Measurements from ENCODE around the gene INAFM2.

Gene INAFM2

DNA sequence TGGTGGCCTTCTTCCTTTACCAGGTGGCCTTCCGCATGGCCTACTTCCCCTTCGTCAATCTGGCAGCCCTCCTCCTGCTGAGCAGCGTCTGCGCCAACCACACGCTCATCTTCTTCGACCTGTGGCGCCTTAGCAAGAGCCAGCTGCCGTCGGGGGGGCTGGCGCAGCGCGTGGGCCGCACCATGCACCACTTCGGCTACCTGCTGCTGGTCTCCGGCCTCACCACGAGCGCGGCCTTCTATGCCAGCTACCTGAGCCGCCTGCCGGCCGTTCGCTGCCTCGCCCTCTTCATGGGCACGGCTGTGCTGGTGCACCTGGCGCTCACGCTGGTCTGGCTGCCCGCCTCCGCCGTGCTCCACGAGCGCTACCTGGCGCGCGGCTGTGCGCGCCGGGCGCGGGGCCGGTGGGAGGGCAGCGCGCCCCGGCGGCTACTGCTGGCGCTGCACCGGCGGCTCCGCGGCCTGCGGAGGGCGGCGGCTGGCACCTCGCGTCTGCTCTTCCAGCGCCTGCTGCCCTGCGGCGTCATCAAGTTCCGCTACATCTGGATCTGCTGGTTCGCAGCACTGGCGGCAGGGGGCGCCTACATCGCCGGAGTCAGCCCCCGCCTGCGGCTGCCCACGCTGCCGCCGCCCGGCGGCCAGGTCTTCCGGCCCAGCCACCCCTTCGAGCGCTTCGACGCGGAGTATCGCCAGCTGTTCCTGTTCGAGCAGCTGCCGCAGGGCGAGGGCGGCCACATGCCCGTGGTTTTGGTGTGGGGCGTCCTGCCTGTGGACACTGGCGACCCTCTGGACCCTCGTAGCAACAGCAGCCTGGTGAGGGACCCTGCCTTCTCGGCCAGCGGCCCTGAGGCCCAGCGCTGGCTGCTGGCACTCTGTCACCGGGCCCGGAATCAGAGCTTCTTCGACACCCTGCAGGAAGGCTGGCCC, 44.5 kb downstream of the INAFM2 start:
- Histone ChIP-seq H3K36me3 (ENCODE audit: insufficient read depth) (no peaks in the 10 kb centered on the region), H2AFZ (ENCODE audit: low read depth) (peak overlapping the region; percentile 93), H3K79me2 (ENCODE audit: insufficient read depth, low read depth) (no peaks in the 10 kb centered on the region), H4K20me1 (ENCODE audit: insufficient read depth) (no peaks in the 10 kb centered on the region), H3K9ac (peak overlapping the region; percentile 48; the same call in 1 of the 2 replicates), H3K4me3 (IDR thresholded peaks at IDR 0.05; ENCODE audit: insufficient read depth, low read depth, low read length) (no peak overlapping the region), H3K4me1 (ENCODE audit: low read depth, poor library complexity, severe bottlenecking) (peaks cover 11% of the 10 kb centered on the region), H3K4me2 (peak overlapping the region; percentile 70), H3K27ac (no peak overlapping the region), H3K27me3 (ENCODE audit: insufficient read depth, low read depth) (peaks cover 7% of the 10 kb centered on the region; the same call in 1 of the 2 replicates)
- TF ChIP-seq, protein P1, sequence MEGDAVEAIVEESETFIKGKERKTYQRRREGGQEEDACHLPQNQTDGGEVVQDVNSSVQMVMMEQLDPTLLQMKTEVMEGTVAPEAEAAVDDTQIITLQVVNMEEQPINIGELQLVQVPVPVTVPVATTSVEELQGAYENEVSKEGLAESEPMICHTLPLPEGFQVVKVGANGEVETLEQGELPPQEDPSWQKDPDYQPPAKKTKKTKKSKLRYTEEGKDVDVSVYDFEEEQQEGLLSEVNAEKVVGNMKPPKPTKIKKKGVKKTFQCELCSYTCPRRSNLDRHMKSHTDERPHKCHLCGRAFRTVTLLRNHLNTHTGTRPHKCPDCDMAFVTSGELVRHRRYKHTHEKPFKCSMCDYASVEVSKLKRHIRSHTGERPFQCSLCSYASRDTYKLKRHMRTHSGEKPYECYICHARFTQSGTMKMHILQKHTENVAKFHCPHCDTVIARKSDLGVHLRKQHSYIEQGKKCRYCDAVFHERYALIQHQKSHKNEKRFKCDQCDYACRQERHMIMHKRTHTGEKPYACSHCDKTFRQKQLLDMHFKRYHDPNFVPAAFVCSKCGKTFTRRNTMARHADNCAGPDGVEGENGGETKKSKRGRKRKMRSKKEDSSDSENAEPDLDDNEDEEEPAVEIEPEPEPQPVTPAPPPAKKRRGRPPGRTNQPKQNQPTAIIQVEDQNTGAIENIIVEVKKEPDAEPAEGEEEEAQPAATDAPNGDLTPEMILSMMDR (conservative IDR thresholded peaks at IDR 0.05; ENCODE audit: low read depth, low read length): peak; percentile 49

DNA sequence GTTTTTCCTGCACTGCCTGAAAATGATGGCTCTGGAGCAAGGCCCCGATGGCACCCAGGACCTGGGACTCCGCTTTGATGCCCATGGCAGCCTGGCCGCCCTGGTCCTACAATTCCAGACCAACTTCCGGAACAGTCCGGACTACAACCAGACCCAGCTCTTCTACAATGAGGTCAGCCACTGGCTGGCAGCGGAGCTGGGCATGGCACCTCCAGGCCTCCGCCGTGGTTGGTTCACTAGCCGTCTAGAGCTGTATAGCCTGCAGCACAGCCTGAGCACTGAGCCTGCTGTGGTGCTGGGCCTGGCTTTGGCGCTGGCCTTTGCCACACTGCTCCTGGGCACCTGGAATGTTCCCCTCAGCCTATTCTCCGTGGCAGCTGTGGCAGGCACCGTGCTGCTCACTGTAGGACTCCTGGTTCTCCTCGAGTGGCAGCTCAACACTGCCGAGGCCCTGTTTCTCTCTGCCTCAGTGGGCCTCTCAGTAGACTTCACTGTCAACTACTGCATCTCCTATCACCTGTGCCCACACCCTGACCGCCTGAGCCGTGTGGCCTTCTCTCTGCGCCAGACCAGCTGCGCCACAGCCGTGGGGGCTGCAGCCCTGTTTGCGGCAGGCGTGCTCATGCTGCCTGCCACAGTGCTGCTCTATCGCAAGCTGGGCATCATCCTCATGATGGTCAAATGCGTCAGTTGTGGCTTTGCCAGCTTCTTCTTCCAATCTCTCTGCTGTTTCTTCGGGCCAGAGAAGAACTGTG, 45.4 kb downstream of the INAFM2 start:
- Histone ChIP-seq H3K79me2 (ENCODE audit: insufficient read depth, low read depth) (no peaks in the 10 kb centered on the region), H3K9ac (peak overlapping the region; percentile 48; the same call in 1 of the 2 replicates), H2AFZ (ENCODE audit: low read depth) (peak overlapping the region; percentile 93), H3K4me3 (IDR thresholded peaks at IDR 0.05; ENCODE audit: insufficient read depth, low read depth, low read length) (no peak overlapping the region), H3K4me2 (peak overlapping the region; percentile 70; the same call in 1 of the 2 replicates), H4K20me1 (ENCODE audit: insufficient read depth) (no peaks in the 10 kb centered on the region), H3K27me3 (ENCODE audit: insufficient read depth, low read depth) (peaks cover 7% of the 10 kb centered on the region; the same call in 1 of the 2 replicates), H3K36me3 (ENCODE audit: insufficient read depth) (no peaks in the 10 kb centered on the region), H3K27ac (no peak overlapping the region), H3K4me1 (ENCODE audit: low read depth, poor library complexity, severe bottlenecking) (peaks cover 11% of the 10 kb centered on the region)
- TF ChIP-seq, protein P1 (conservative IDR thresholded peaks at IDR 0.05; ENCODE audit: low read depth, low read length): no peak

DNA sequence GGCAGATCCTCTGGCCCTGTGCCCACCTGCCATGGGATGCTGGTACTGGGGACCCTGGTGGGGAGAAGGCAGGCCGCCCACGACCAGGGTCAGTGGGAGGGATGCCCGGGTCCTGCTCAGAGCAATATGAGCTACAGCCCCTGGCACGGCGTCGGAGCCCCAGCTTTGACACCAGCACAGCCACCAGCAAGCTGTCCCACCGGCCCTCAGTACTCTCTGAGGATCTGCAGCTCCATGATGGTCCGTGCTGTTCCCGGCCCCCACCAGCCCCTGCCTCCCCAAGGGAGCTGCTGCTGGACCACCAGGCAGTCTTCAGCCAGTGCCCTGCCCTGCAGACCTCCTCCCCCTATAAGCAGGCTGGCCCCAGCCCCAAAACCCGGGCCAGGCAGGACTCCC, 46.0 kb downstream of the INAFM2 start:
- Histone ChIP-seq H3K4me1 (ENCODE audit: low read depth, poor library complexity, severe bottlenecking) (peaks cover 11% of the 10 kb centered on the region), H2AFZ (ENCODE audit: low read depth) (no peak overlapping the region), H3K9ac (no peak overlapping the region), H3K36me3 (ENCODE audit: insufficient read depth) (no peaks in the 10 kb centered on the region), H3K27ac (no peak overlapping the region), H3K4me2 (no peak overlapping the region), H4K20me1 (ENCODE audit: insufficient read depth) (no peaks in the 10 kb centered on the region), H3K4me3 (IDR thresholded peaks at IDR 0.05; ENCODE audit: insufficient read depth, low read depth, low read length) (no peak overlapping the region), H3K79me2 (ENCODE audit: insufficient read depth, low read depth) (no peaks in the 10 kb centered on the region), H3K27me3 (ENCODE audit: insufficient read depth, low read depth) (peaks cover 7% of the 10 kb centered on the region; the same call in 1 of the 2 replicates)
- TF ChIP-seq, protein P1 (conservative IDR thresholded peaks at IDR 0.05; ENCODE audit: low read depth, low read length): no peak

DNA sequence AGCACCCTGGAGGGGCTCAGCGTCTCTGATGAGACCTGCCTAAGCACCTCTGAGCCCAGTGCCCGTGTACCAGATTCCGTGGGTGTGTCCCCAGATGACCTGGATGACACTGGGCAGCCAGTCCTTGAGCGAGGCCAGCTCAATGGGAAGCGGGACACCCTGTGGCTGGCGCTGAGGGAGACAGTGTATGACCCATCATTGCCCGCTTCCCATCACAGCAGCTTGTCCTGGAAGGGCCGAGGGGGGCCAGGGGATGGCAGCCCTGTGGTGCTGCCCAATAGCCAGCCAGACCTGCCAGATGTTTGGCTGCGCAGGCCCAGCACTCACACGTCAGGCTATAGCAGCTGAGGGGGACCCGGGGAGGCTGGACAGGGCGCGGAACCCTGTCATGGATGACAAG, 46.5 kb downstream of the INAFM2 start:
- no peak overlapping the region for H3K9ac ChIP-seq
- TF ChIP-seq, protein P1 (conservative IDR thresholded peaks at IDR 0.05; ENCODE audit: low read depth, low read length): no peak
- H3K79me2 ChIP-seq (ENCODE audit: insufficient read depth, low read depth): no peaks in the 10 kb centered on the region
- H2AFZ ChIP-seq (ENCODE audit: low read depth): no peak overlapping the region
- H3K27me3 ChIP-seq (ENCODE audit: insufficient read depth, low read depth): peaks cover 7% of the 10 kb centered on the region; the same call in 1 of the 2 replicates
- H3K4me3 ChIP-seq (IDR thresholded peaks at IDR 0.05; ENCODE audit: insufficient read depth, low read depth, low read length): no peak overlapping the region
- no peaks in the 10 kb centered on the region for H4K20me1 ChIP-seq (ENCODE audit: insufficient read depth)
- H3K4me2 ChIP-seq: no peak overlapping the region
- H3K27ac ChIP-seq: no peak overlapping the region
- peaks cover 11% of the 10 kb centered on the region for H3K4me1 ChIP-seq (ENCODE audit: low read depth, poor library complexity, severe bottlenecking)
- H3K36me3 ChIP-seq (ENCODE audit: insufficient read depth): no peaks in the 10 kb centered on the region
